ENCODE data around the gene CAV1. TPM values are rescaled to one million over a fixed set of nuclear protein-coding genes. Genes with fewer than 3 reads are reported as not detected.

The CAV1 gene
- total and polyA plus RNA-seq, 7 donors = 8.8 to 857 (median 328) TPM

DNA sequence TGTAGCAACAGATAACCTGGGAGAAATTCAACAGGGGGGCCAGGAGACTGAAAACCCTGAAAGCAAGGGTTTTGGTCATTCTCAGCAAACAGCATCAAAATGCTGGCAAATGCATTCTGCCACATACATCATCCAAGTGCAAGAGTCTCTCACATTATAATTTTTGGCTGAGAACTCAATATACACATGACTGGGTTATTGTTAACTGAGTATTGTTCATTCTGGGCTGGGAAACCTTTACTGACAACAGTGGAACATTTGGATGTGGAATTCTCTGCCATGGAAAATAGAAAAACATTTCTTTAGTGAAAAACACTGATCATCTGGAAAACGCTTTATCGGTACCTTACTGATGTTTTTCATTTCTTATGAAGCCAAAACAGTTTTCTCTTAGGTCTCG, 74.0 kb downstream of the CAV1 start:
- H3K27ac ChIP-seq = no peak overlapping the region
- H3K27me3 ChIP-seq = no peaks in the 10 kb centered on the region
- no peaks in the 10 kb centered on the region for H3K9me3 ChIP-seq
- H3K36me3 ChIP-seq = no peaks in the 10 kb centered on the region
- no peak for DNase-seq
- TF ChIP-seq POLR2A (IDR thresholded peaks at IDR 0.05) = no peak
- TF ChIP-seq, protein P1, sequence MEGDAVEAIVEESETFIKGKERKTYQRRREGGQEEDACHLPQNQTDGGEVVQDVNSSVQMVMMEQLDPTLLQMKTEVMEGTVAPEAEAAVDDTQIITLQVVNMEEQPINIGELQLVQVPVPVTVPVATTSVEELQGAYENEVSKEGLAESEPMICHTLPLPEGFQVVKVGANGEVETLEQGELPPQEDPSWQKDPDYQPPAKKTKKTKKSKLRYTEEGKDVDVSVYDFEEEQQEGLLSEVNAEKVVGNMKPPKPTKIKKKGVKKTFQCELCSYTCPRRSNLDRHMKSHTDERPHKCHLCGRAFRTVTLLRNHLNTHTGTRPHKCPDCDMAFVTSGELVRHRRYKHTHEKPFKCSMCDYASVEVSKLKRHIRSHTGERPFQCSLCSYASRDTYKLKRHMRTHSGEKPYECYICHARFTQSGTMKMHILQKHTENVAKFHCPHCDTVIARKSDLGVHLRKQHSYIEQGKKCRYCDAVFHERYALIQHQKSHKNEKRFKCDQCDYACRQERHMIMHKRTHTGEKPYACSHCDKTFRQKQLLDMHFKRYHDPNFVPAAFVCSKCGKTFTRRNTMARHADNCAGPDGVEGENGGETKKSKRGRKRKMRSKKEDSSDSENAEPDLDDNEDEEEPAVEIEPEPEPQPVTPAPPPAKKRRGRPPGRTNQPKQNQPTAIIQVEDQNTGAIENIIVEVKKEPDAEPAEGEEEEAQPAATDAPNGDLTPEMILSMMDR (IDR thresholded peaks at IDR 0.05) = no peak
- no peak for TF ChIP-seq EP300 (IDR thresholded peaks at IDR 0.05)
- TF ChIP-seq POLR2AphosphoS5 (IDR thresholded peaks at IDR 0.05) = no peak
- intact Hi-C loops (cut with DNase I) = no loop called here
- 90 to 97% methylated on average over 3 of the region's 3 CpGs for WGBS, 2 donors
- H3K4me3 ChIP-seq = no peak overlapping the region
- peaks cover 0 to 7% (median 4%) of the 10 kb centered on the region in 4 donors for H3K4me1 ChIP-seq

DNA sequence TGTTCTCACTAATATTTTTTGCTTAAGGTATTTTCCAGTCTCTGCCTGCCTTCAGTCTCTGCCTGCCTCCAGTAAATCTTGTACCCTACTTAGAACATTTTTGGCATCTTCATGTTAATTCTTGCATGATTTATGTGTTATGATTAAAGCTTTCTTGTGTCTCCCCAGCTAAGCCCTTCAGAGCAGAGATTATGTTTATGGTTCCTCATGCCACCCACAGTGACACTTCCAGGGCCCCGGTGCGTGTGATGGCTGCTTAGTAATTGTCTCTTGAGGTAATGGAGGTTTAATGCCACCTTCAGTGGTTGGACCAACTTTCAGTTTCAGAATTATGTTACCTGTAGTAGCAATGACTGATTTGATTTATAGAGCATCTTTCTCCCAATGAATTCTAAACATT, 76.6 kb downstream of the CAV1 start:
- TF ChIP-seq POLR2AphosphoS5 (IDR thresholded peaks at IDR 0.05) (no peak), POLR2A (IDR thresholded peaks at IDR 0.05) (no peak), EP300 (IDR thresholded peaks at IDR 0.05) (no peak)
- TF ChIP-seq, protein P1 (IDR thresholded peaks at IDR 0.05) = no peak
- DNase-seq = no peak
- intact Hi-C loops (cut with DNase I) = no loop called here
- WGBS, 2 donors = 33 to 53% methylated on average over 2 of the region's 2 CpGs
- Histone ChIP-seq H3K27ac (no peak overlapping the region), H3K27me3 (no peaks in the 10 kb centered on the region), H3K4me3 (no peak overlapping the region), H3K36me3 (no peaks in the 10 kb centered on the region), H3K4me1 (peaks cover 0 to 7% (median 4%) of the 10 kb centered on the region in 4 donors), H3K9me3 (no peaks in the 10 kb centered on the region)

DNA sequence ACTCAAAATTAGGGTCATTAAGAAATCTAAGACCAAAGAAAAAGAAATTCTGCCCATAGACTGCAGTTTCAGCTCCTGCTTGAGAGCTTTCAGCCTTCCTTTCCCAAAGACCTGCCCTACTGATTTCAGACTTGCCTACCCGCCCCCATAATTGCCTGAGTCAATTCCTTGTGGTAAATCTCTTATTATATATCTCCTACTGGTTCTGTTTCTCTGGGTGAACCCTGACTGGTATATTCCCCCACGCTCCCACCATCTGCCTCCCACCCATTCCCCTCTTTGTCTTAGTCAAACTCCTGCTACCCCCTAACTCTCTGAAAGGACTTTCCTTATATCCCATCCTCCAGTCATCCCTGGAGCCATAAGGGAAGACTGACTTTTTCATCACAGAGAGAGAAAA, 82.5 kb downstream of the CAV1 start:
- H3K27me3 ChIP-seq = no peaks in the 10 kb centered on the region
- WGBS, 2 donors = 84 to 87% methylated on average over 2 of the region's 2 CpGs
- no peak overlapping the region for H3K4me3 ChIP-seq
- TF ChIP-seq POLR2A (IDR thresholded peaks at IDR 0.05) = no peak
- TF ChIP-seq, protein P1 (IDR thresholded peaks at IDR 0.05) = no peak
- no peak for TF ChIP-seq EP300 (IDR thresholded peaks at IDR 0.05)
- no peak for TF ChIP-seq POLR2AphosphoS5 (IDR thresholded peaks at IDR 0.05)
- H3K9me3 ChIP-seq = no peaks in the 10 kb centered on the region
- H3K4me1 ChIP-seq = no peaks in the 10 kb centered on the region
- no peak for DNase-seq
- no peak overlapping the region for H3K27ac ChIP-seq
- intact Hi-C loops (cut with DNase I) = no loop called here
- H3K36me3 ChIP-seq = no peaks in the 10 kb centered on the region

DNA sequence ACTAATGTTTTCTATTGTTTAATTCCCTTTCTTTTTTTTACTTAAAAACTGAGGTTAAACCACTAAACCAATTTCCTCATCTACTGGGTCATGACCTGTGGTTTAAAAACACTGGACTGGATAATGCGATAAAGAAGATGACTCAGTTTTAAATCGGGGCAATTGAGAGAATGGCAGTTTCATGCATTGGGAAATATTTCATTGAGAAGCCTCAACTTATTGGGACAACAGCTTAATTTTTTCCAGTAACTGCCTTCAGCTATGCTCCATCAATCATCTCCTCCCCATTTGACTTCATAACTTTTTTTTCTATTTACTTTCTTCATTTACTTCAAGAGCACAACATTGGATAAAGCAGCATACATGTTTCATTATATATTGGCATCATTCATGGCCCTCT, 85.4 kb downstream of the CAV1 start:
- Histone ChIP-seq H3K27me3 (no peaks in the 10 kb centered on the region), H3K27ac (no peak overlapping the region), H3K9me3 (no peaks in the 10 kb centered on the region), H3K36me3 (no peaks in the 10 kb centered on the region), H3K4me3 (no peak overlapping the region), H3K4me1 (no peaks in the 10 kb centered on the region)
- intact Hi-C loops (cut with DNase I) = no loop called here
- no peak for TF ChIP-seq POLR2A (IDR thresholded peaks at IDR 0.05)
- TF ChIP-seq EP300 (IDR thresholded peaks at IDR 0.05) = no peak
- TF ChIP-seq, protein P1 (IDR thresholded peaks at IDR 0.05) = no peak
- TF ChIP-seq POLR2AphosphoS5 (IDR thresholded peaks at IDR 0.05) = no peak
- no peak for DNase-seq
- 37 to 82% methylated on average over 2 of the region's 2 CpGs for WGBS, 2 donors

DNA sequence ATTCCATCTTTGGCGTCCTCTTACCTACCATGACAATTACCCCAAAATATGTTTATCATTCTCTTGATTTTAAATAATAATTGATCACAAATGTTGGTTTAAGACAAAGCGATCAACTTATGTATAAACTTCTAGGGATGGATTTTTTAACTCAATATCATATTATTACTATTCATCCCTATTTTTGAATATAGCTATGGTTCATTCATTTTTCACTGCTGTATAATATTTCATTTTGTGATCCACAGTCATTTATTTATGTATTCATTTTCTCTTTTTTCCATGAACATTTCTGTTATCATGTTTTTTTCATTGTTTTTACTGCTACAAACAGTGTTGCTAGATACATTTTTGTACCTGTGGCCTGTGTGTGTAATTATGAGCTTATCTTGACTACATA, 85.9 kb downstream of the CAV1 start:
- Histone ChIP-seq H3K27ac (no peak overlapping the region), H3K27me3 (no peaks in the 10 kb centered on the region), H3K36me3 (no peaks in the 10 kb centered on the region), H3K4me3 (no peak overlapping the region), H3K4me1 (no peaks in the 10 kb centered on the region), H3K9me3 (no peaks in the 10 kb centered on the region)
- DNase-seq = no peak
- intact Hi-C loops (cut with DNase I) = no loop called here
- WGBS, 2 donors = 95 to 96% methylated on average over 2 of the region's 2 CpGs
- TF ChIP-seq, protein P1 (IDR thresholded peaks at IDR 0.05) = no peak
- no peak for TF ChIP-seq POLR2AphosphoS5 (IDR thresholded peaks at IDR 0.05)
- TF ChIP-seq POLR2A (IDR thresholded peaks at IDR 0.05) = no peak
- no peak for TF ChIP-seq EP300 (IDR thresholded peaks at IDR 0.05)
